B cell (primary cell): Measurements from ENCODE around the gene GRK5. TPM values are rescaled to one million over a fixed set of nuclear protein-coding genes. Genes with fewer than 3 reads are reported as not detected.

Experiments
- ATAC-seq: fragments of 200-7000 bp; cut with Tn5 transposase; one replicate; pipeline ENCODE4 v1.10.0; 2021; ENCODE audit warnings: low read depth, mild to moderate bottlenecking, moderate number of reproducible peaks, moderate library complexity
- CTCF ChIA-PET: fragments of 350-600 bp; sonication (Branson Sonifier 250); formaldehyde crosslinking; loops from one replicate; lab custom pipeline; 2021; ENCODE audit warnings: antibody characterized with exemption, inconsistent platforms; lab: Charles Lee
- POLR2A ChIA-PET: fragments of 350-600 bp; sonication (Branson Sonifier 250); formaldehyde crosslinking; loops from one replicate; lab custom pipeline; 2021; ENCODE audit warnings: antibody characterized with exemption; lab: Charles Lee
- DNase-seq: peaks from one replicate; pipeline ENCODE4 v3.0.0; 2013
- H2AFZ ChIP-seq: 2 replicates; pipeline ENCODE4 v1.6.1; 2012; ENCODE audit warnings: mild to moderate bottlenecking, low read depth, low read length; ENCODE audit not compliant: insufficient read depth, poor library complexity, severe bottlenecking
- H3K27ac ChIP-seq, 2 donors: 1 replicate in 1 of 2; 2 replicates in 1 of 2; pipeline ENCODE4 v1.5.1; 2012 to 2013; ENCODE audit warnings: low read length in 2 of 2, mild to moderate bottlenecking in 2 of 2, moderate library complexity in 1 of 2
- H3K27me3 ChIP-seq, 4 experiments: fragments of 200-600 bp in 1 of 4; sonication (generic) in 1 of 4; replicated peaks in 1 of 4; 1 replicate in 2 of 4; 2 replicates in 2 of 4; pipeline versions ENCODE4 v1.6.1 to v1.7.0; 2013 to 2016; ENCODE audit warnings: low read length in 3 of 4, mild to moderate bottlenecking in 2 of 4, mixed read lengths in 1 of 4, moderate library complexity in 1 of 4; ENCODE audit not compliant: insufficient read depth in 4 of 4, control insufficient read depth in 3 of 4; ENCODE audit errors: control extremely low read depth in 1 of 4
- H3K36me3 ChIP-seq, 2 experiments: replicated peaks in 1 of 2; 1 replicate in 1 of 2; 2 replicates in 1 of 2; pipeline versions ENCODE4 v1.6.1 to v1.7.1; 2013; ENCODE audit warnings: low read length in 1 of 2; ENCODE audit not compliant: insufficient read depth in 2 of 2, control insufficient read depth in 1 of 2; ENCODE audit errors: control extremely low read depth in 1 of 2, extremely low read depth in 1 of 2
- H3K4me1 ChIP-seq, 2 donors: fragments of 200-600 bp in 1 of 2; sonication (generic) in 1 of 2; 1 replicate in 1 of 2; 2 replicates in 1 of 2; pipeline versions ENCODE4 v1.5.1 to v1.6.1; 2013 to 2017; ENCODE audit warnings: low read length in 2 of 2; ENCODE audit not compliant: control insufficient read depth in 2 of 2, insufficient read depth in 2 of 2
- H3K4me2 ChIP-seq: replicated peaks from 2 replicates; pipeline ENCODE3; 2012; ENCODE audit warnings: mild to moderate bottlenecking, low read depth, low read length; ENCODE audit not compliant: poor library complexity, severe bottlenecking
- H3K4me3 ChIP-seq, 5 experiments: fragments of 200-600 bp in 1 of 5; sonication (generic) in 1 of 5; 1 replicate in 3 of 5; 2 replicates in 2 of 5; pipeline versions ENCODE4 v1.5.1 to v1.7.0; 2011 to 2016; ENCODE audit warnings: low read length in 4 of 5, mild to moderate bottlenecking in 4 of 5, low read depth in 2 of 5, control low read depth in 1 of 5, moderate library complexity in 1 of 5; ENCODE audit not compliant: insufficient read depth in 1 of 5; ENCODE audit errors: control extremely low read depth in 1 of 5, extremely low read depth in 1 of 5
- H3K79me2 ChIP-seq: fragments of 200-600 bp; sonication (generic); one replicate; pipeline ENCODE4 v1.6.0; 2016; ENCODE audit warnings: low read length; ENCODE audit not compliant: control insufficient read depth, insufficient read depth
- H3K9ac ChIP-seq: fragments of 200-600 bp; sonication (generic); 2 replicates; pipeline ENCODE4 v1.6.1; 2017; ENCODE audit warnings: mild to moderate bottlenecking, low read length, moderate library complexity
- H3K9me3 ChIP-seq, 3 donors: one replicate each; pipeline versions ENCODE4 v1.6.1 to v1.7.1; 2013; ENCODE audit warnings: low read length in 2 of 3; ENCODE audit not compliant: control insufficient read depth in 2 of 3, insufficient read depth in 1 of 3; ENCODE audit errors: control extremely low read depth in 1 of 3
- H4K20me1 ChIP-seq: 2 replicates; pipeline ENCODE4 v1.6.0; 2012; ENCODE audit warnings: mild to moderate bottlenecking, low read length; ENCODE audit not compliant: insufficient read depth, control insufficient read depth, poor library complexity, severe bottlenecking
- H3K27ac Mint-ChIP-seq: one replicate; pipeline ENCODE4 v1.8.0; 2021; ENCODE audit warnings: mixed read lengths
- H3K27me3 Mint-ChIP-seq: one replicate; pipeline ENCODE4 v1.8.0; 2021; ENCODE audit warnings: mixed read lengths
- H3K4me1 Mint-ChIP-seq: one replicate; pipeline ENCODE4 v1.8.0; 2021; ENCODE audit warnings: mixed read lengths
- H3K4me3 Mint-ChIP-seq: one replicate; pipeline ENCODE4 v1.8.0; 2021; ENCODE audit warnings: mixed read lengths
- H3K9me3 Mint-ChIP-seq: one replicate; pipeline ENCODE4 v1.8.0; 2022; ENCODE audit warnings: mixed read lengths; ENCODE audit not compliant: insufficient read depth
- CTCF ChIP-seq: fragments of 200-600 bp; IDR thresholded peaks from one replicate; pipeline ENCODE4 v1.8.0; 2022; ENCODE audit warnings: antibody characterized with exemption, mild to moderate bottlenecking
- EZH2 ChIP-seq: IDR thresholded peaks from 2 replicates; pipeline ENCODE4 v1.6.1; 2012; ENCODE audit warnings: borderline replicate concordance, low read depth, mild to moderate bottlenecking, moderate library complexity, low read length; ENCODE audit not compliant: insufficient read depth, poor library complexity, severe bottlenecking
- WGBS: methylation state at CpG from one replicate; pipeline ENCODE4 v1.1.5; 2013; ENCODE audit warnings: missing lambda C conversion rate; ENCODE audit not compliant: insufficient coverage; 5-methylcytosine and 5-hydroxymethylcytosine counted together
- intact Hi-C: fragments of 100-400 bp; cut with micrococcal nuclease; formaldehyde crosslinking; loops from one replicate; pipeline ENCODE4 v1.10.0; 2022
- polyA plus RNA-seq: library from polyadenylated mRNA; depleted of rRNA; stranded (reverse); fragments of >200 nt; gene quantifications from 2 replicates; pipeline ENCODE4 v1.2.3, GENCODE V29; 2012
- total RNA-seq, 2 donors: library from RNA; stranded (reverse); fragments of 120-200 nt in 1 of 2; gene quantifications; 1 replicate in 1 of 2; 2 replicates in 1 of 2; pipeline versions ENCODE4 v1.2.3 to v1.2.4, GENCODE V29; 2013 to 2022

The GRK5 gene
- total and polyA plus RNA-seq, 2 donors (not counting 1 experiment from before 2014, with no cell fraction given): 21.9 to 54.8 TPM

GRCh38 chr10:119205894-119206602, 1.3 kb upstream of the GRK5 start:
- Histone ChIP-seq H3K27ac (peak overlapping the region; percentile 65 to 75), H4K20me1 (no peaks in the 10 kb centered on the region), H3K27me3 (no peaks in the 10 kb centered on the region), H3K4me2 (peak overlapping the region; percentile 85), H3K9me3 (no peaks in the 10 kb centered on the region), H3K79me2 (peaks cover 25% of the 10 kb centered on the region), H3K36me3 (no peaks in the 10 kb centered on the region), H3K4me3 (peak overlapping the region in 4 of 5 experiments; percentile 27 to 81 (median 71)), H3K4me1 (peaks cover 16 to 29% of the 10 kb centered on the region in 2 donors), H3K9ac (peak overlapping the region; percentile 67), H2AFZ (peak overlapping the region; percentile 77)
- TF ChIP-seq CTCF (no peak), EZH2 (no peak)
- Mint-ChIP-seq H3K27ac (peak overlapping the region; percentile 95), H3K4me1 (peaks cover 30% of the 10 kb centered on the region), H3K4me3 (peak overlapping the region; percentile 90), H3K9me3 (no peaks in the 10 kb centered on the region), H3K27me3 (no peaks in the 10 kb centered on the region)
- DNase-seq (peak; percentile 23), ATAC-seq (no peak)
- intact Hi-C loops: loop anchor here (1.0 to 5.0 kb wide), 8 partner anchors 28 to 667 kb away; partner anchors contain the start of genes MCMBP, PRDX3 and RGS10
- CTCF ChIA-PET: interaction anchor here (0.6 to 8.5 kb wide), 55 partner anchors 8 to 395 kb away, joined by 3 to 144 read pairs (median 6); partner anchors contain the start of genes DENND10 and RGS10
- WGBS: 29% methylated on average over 17 of the region's 17 CpGs
- POLR2A ChIA-PET: interaction anchor here (0.6 to 2.5 kb wide), 8 partner anchors 100 to 338 kb away, joined by 3 to 32 read pairs (median 7); no protein-coding TSS in a partner anchor
